Measurements from ENCODE around the gene SHCBP1.
A peak's percentile ranks its signal among the peaks of the same experiment; 100 is the strongest.
"Not testable (repeated sequence)": the region's sequence is repeated elsewhere in the genome, so short reads cannot be mapped to it uniquely, and the experiment has no call there.

The SHCBP1 gene

DNA sequence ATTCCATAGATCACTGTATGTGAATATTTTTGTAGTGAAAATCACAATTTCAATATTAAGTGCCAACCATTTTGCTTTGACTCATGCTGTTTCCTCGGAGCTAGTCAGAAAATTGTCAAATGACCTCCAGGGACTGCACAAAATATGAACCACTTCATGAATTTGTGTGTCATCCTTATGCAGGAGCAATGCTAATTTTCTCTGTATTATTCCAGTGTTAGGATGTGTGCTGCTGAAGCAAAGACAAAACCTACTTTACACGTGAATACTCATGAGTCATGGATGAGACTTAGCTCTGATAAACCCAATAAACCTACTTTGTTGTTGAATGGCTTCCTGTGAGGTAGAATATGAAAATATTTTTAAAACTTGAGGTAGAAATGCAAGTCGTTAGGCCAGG is 65.2 kb downstream of the SHCBP1 start:
- Mint-ChIP-seq H3K27me3 (ENCODE audit: low read depth) (peaks cover 4% of the 10 kb centered on the region), H3K4me3 (no peak overlapping the region), H3K27ac (no peak overlapping the region), H3K9me3 (no peaks in the 10 kb centered on the region), H3K36me3 (ENCODE audit: low read depth) (no peaks in the 10 kb centered on the region), H3K4me1 (no peaks in the 10 kb centered on the region)
- TF ChIP-seq, protein P1, sequence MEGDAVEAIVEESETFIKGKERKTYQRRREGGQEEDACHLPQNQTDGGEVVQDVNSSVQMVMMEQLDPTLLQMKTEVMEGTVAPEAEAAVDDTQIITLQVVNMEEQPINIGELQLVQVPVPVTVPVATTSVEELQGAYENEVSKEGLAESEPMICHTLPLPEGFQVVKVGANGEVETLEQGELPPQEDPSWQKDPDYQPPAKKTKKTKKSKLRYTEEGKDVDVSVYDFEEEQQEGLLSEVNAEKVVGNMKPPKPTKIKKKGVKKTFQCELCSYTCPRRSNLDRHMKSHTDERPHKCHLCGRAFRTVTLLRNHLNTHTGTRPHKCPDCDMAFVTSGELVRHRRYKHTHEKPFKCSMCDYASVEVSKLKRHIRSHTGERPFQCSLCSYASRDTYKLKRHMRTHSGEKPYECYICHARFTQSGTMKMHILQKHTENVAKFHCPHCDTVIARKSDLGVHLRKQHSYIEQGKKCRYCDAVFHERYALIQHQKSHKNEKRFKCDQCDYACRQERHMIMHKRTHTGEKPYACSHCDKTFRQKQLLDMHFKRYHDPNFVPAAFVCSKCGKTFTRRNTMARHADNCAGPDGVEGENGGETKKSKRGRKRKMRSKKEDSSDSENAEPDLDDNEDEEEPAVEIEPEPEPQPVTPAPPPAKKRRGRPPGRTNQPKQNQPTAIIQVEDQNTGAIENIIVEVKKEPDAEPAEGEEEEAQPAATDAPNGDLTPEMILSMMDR (IDR thresholded peaks at IDR 0.05; ENCODE audit: unreplicated experiment in 3 of 3), result no peak

DNA sequence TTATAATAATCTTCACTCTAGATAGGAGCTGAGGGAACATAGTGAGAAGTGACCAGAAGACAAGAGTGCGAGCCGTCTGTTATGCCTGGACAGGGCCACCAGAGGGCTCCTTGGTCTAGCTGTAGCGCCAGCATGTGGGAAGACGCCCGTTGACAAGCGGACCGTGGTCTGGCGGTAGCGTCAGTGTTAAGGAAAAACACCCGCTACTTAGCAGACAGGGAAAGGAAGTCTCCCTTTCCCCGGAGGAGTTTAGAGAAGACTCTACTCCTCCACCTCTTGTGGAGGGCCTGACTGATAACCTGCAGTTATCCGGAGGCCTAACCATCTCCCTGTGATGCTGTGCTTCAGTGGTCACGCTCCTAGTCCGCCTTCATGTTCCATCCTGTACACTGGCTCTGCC is 66.7 kb downstream of the SHCBP1 start:
- not testable (repeated sequence) for H3K27me3 Mint-ChIP-seq (ENCODE audit: low read depth); H3K9me3 Mint-ChIP-seq; H3K36me3 Mint-ChIP-seq (ENCODE audit: low read depth); H3K4me3 Mint-ChIP-seq; H3K27ac Mint-ChIP-seq; H3K4me1 Mint-ChIP-seq
- TF ChIP-seq, protein P1 (IDR thresholded peaks at IDR 0.05; ENCODE audit: unreplicated experiment in 3 of 3), result peak; percentile 69 to 77 (median 73)

DNA sequence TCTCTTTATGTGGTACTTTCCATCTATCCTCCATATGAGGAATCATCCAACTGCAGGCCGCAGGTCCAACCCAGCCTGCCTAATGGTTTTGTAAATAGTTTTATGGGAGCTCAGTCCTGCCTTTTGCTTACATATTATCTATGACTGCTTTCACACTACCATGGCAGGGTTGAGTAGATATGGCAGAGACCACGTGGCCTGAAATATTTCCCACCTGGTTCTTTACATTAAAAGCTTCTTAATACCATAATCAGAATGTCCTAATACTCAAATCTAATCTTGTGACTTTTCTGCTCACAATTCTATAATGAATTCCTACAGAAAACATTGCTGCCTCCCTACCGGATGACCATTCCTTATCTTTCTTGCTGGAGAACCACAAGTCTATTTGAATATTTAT is 71.7 kb downstream of the SHCBP1 start:
- Mint-ChIP-seq H3K27ac (no peak overlapping the region), H3K36me3 (ENCODE audit: low read depth) (no peaks in the 10 kb centered on the region), H3K9me3 (no peaks in the 10 kb centered on the region), H3K4me3 (no peak overlapping the region), H3K27me3 (ENCODE audit: low read depth) (no peaks in the 10 kb centered on the region), H3K4me1 (no peaks in the 10 kb centered on the region)
- TF ChIP-seq, protein P1 (IDR thresholded peaks at IDR 0.05; ENCODE audit: unreplicated experiment in 3 of 3), result no peak
